Measurements from ENCODE around the gene RUFY1. TPM values are rescaled to one million over a fixed set of nuclear protein-coding genes. Genes with fewer than 3 reads are reported as not detected.

RUFY1 gene
- total RNA-seq, 1 experiment from 2014 or later: 64.7 TPM

DNA sequence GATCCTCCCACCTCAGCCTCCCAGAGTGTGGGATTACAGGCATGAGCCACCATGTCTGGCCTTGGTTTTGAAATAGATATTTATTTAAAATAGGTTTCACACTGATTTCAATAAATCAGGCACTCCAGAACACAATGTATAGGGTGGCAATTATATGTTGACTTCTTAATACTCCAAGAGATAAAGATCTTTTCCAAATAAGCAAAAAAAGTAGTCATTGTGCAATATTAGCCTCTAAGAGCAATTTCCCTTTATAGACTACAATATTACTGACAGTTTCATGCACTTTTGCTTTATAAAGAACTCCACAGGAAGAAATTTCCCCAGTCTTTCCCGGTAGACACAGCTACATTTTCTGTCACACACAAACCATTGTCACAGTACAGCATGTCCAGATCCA lies 23.4 kb upstream of the RUFY1 start:
- CTCF ChIA-PET: interaction anchor here (0.8 kb wide), 1 partner anchor 1347 kb away, joined by 3 read pairs; no protein-coding TSS in a partner anchor
- H3K27ac Mint-ChIP-seq (ENCODE audit: low read depth, unreplicated experiment): no peak overlapping the region
- BruUV-seq (replicated peaks): no TSS peak
- no peaks in the 10 kb centered on the region for H3K9me3 Mint-ChIP-seq (ENCODE audit: unreplicated experiment)
- no peaks in the 10 kb centered on the region for H3K4me1 Mint-ChIP-seq (ENCODE audit: insufficient read depth, unreplicated experiment)
- H3K27me3 Mint-ChIP-seq (ENCODE audit: insufficient read depth, unreplicated experiment): no peaks in the 10 kb centered on the region
- no peak for DNase-seq (ENCODE audit: unreplicated experiment)
- no peak overlapping the region for H3K4me3 Mint-ChIP-seq (ENCODE audit: unreplicated experiment)
- peaks cover 7% of the 10 kb centered on the region for H3K36me3 Mint-ChIP-seq (ENCODE audit: insufficient read depth, unreplicated experiment)
- intact Hi-C loops (cut with micrococcal nuclease): no loop called here
- POLR2A ChIA-PET: interaction anchor here (1.8 kb wide), 1 partner anchor 9 kb away, joined by 6 read pairs; no protein-coding TSS in a partner anchor
- TF ChIP-seq, protein P1, sequence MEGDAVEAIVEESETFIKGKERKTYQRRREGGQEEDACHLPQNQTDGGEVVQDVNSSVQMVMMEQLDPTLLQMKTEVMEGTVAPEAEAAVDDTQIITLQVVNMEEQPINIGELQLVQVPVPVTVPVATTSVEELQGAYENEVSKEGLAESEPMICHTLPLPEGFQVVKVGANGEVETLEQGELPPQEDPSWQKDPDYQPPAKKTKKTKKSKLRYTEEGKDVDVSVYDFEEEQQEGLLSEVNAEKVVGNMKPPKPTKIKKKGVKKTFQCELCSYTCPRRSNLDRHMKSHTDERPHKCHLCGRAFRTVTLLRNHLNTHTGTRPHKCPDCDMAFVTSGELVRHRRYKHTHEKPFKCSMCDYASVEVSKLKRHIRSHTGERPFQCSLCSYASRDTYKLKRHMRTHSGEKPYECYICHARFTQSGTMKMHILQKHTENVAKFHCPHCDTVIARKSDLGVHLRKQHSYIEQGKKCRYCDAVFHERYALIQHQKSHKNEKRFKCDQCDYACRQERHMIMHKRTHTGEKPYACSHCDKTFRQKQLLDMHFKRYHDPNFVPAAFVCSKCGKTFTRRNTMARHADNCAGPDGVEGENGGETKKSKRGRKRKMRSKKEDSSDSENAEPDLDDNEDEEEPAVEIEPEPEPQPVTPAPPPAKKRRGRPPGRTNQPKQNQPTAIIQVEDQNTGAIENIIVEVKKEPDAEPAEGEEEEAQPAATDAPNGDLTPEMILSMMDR (IDR thresholded peaks at IDR 0.05; ENCODE audit: unreplicated experiment): no peak

DNA sequence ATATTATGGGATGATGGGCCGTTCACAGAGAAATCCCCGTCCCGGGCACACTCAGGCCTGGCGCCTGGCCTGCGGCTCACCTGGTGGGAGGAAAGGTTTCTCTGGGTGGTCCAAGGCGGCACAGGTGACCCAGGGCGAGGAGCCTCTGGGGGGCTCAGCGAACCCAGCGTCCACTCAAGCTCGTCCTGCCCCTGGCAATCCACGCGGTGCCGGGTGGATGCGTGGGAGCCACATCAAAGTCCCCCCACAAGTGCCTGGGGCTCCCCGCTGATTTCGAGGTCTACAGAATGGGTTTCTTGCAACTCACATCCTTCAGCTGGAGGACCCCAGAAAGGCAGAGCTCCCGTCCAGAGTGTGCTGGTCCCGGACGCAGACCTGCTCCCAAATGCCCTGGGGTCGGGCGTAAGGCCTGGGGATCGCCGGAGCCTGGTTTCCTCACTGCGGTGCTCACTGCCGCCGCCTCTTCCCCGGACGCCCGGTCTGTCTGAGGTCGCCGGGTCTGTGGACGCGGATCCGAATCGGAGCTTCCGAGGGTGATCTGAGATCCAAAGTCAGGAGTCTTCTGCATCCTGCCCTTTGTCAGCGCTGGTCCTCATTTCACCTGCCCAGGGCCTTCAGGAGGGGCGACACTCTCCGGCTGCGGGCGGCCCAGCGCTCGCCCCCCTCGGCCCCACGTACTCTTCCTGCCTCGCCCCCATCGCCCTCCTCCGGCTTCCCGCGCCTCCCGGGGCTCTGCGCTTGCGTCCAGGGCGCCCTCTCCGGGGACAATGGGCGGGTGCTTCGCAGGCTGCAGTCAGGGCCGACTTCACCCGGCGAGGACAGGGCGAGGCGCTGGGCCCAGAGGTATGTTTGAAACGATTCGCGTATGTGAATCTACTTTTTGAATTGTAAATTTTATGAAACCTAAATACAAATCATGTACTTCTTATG lies 20.0 kb upstream of the RUFY1 start:
- H3K36me3 Mint-ChIP-seq (ENCODE audit: insufficient read depth, unreplicated experiment): no peaks in the 10 kb centered on the region
- CTCF ChIA-PET: interaction anchor here (0.6 kb wide), 1 partner anchor 25 kb away, joined by 3 read pairs; no protein-coding TSS in a partner anchor
- no peaks in the 10 kb centered on the region for H3K4me1 Mint-ChIP-seq (ENCODE audit: insufficient read depth, unreplicated experiment)
- no TSS peak for BruUV-seq (replicated peaks)
- H3K27ac Mint-ChIP-seq (ENCODE audit: low read depth, unreplicated experiment): no peak overlapping the region
- no peaks in the 10 kb centered on the region for H3K27me3 Mint-ChIP-seq (ENCODE audit: insufficient read depth, unreplicated experiment)
- intact Hi-C loops (cut with micrococcal nuclease): no loop called here
- no peak overlapping the region for H3K4me3 Mint-ChIP-seq (ENCODE audit: unreplicated experiment)
- TF ChIP-seq, protein P1 (IDR thresholded peaks at IDR 0.05; ENCODE audit: unreplicated experiment): no peak
- POLR2A ChIA-PET: no interaction called here
- H3K9me3 Mint-ChIP-seq (ENCODE audit: unreplicated experiment): no peaks in the 10 kb centered on the region
- no peak for DNase-seq (ENCODE audit: unreplicated experiment)

DNA sequence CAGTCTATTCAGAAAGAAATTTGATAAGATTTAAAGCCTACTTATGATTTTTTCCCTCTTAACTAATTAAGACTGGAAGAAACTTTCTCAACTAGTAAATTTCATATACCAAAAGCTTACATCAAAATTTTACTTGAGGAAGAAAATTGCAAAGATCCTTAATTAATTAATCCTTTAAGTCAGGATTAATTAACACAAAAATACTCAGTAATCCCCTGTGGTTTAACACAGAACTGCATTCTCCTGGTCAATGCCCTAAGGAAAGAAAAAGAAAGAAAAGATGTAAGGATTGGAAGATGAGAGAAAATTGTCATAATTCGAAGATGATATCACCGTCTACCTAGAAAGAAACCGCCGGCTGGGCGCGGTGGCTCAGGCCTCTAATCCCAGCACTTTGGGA lies 17.3 kb upstream of the RUFY1 start:
- Mint-ChIP-seq H3K9me3 (ENCODE audit: unreplicated experiment) (no peaks in the 10 kb centered on the region), H3K4me3 (ENCODE audit: unreplicated experiment) (no peak overlapping the region), H3K36me3 (ENCODE audit: insufficient read depth, unreplicated experiment) (no peaks in the 10 kb centered on the region), H3K4me1 (ENCODE audit: insufficient read depth, unreplicated experiment) (no peaks in the 10 kb centered on the region), H3K27ac (ENCODE audit: low read depth, unreplicated experiment) (no peak overlapping the region), H3K27me3 (ENCODE audit: insufficient read depth, unreplicated experiment) (no peaks in the 10 kb centered on the region)
- no peak for DNase-seq (ENCODE audit: unreplicated experiment)
- intact Hi-C loops (cut with micrococcal nuclease): no loop called here
- ChIA-PET CTCF (interaction anchor here (0.6 kb wide), 2 partner anchors 11 to 44 kb away, joined by 3 read pairs; no protein-coding TSS in a partner anchor), POLR2A (no interaction called here)
- BruUV-seq (replicated peaks): no TSS peak
- TF ChIP-seq, protein P1 (IDR thresholded peaks at IDR 0.05; ENCODE audit: unreplicated experiment): no peak

DNA sequence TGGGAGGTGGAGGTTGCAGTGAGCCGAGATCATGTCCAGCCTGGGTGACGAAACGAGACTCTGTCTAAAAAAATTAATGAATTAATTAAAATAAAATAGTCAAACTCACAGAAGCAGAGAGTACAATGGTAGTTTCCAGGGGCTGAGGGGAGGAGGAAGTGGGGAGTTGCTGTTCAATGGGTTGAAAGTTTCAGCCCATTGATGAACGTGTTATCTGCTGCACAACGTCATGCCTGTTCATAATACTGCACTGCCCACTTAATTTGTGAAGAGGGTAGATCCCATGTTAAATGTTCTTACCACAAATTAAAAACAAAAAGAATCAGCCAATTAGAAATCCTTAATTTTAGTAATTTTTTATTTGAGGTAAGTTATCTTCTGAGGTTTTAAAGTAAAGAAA lies 16.4 kb upstream of the RUFY1 start:
- no peaks in the 10 kb centered on the region for H3K9me3 Mint-ChIP-seq (ENCODE audit: unreplicated experiment)
- intact Hi-C loops (cut with micrococcal nuclease): no loop called here

More for the DNA sequence above, 16.4 kb upstream of the RUFY1 start:
- H3K36me3 Mint-ChIP-seq (ENCODE audit: insufficient read depth, unreplicated experiment): no peaks in the 10 kb centered on the region
- no peak overlapping the region for H3K27ac Mint-ChIP-seq (ENCODE audit: low read depth, unreplicated experiment)
- no TSS peak for BruUV-seq (replicated peaks)
- ChIA-PET CTCF (no interaction called here), POLR2A (no interaction called here)
- no peaks in the 10 kb centered on the region for H3K27me3 Mint-ChIP-seq (ENCODE audit: insufficient read depth, unreplicated experiment)
- no peak for DNase-seq (ENCODE audit: unreplicated experiment)
- no peak overlapping the region for H3K4me3 Mint-ChIP-seq (ENCODE audit: unreplicated experiment)
- TF ChIP-seq, protein P1 (IDR thresholded peaks at IDR 0.05; ENCODE audit: unreplicated experiment): no peak
- H3K4me1 Mint-ChIP-seq (ENCODE audit: insufficient read depth, unreplicated experiment): no peaks in the 10 kb centered on the region

All from MCF 10A (cell line).